ENCODE measurements around the gene NARS2.

The NARS2 gene

GRCh38 chr11:78504181-78504580, 70.5 kb downstream of the NARS2 start:
- TF ChIP-seq, protein P1, sequence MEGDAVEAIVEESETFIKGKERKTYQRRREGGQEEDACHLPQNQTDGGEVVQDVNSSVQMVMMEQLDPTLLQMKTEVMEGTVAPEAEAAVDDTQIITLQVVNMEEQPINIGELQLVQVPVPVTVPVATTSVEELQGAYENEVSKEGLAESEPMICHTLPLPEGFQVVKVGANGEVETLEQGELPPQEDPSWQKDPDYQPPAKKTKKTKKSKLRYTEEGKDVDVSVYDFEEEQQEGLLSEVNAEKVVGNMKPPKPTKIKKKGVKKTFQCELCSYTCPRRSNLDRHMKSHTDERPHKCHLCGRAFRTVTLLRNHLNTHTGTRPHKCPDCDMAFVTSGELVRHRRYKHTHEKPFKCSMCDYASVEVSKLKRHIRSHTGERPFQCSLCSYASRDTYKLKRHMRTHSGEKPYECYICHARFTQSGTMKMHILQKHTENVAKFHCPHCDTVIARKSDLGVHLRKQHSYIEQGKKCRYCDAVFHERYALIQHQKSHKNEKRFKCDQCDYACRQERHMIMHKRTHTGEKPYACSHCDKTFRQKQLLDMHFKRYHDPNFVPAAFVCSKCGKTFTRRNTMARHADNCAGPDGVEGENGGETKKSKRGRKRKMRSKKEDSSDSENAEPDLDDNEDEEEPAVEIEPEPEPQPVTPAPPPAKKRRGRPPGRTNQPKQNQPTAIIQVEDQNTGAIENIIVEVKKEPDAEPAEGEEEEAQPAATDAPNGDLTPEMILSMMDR (IDR thresholded peaks at IDR 0.05; ENCODE audit: low read depth, low read length): no peak
- no peak overlapping the region for H3K4me3 ChIP-seq (ENCODE audit: low read depth, low read length)

- TF ChIP-seq, protein P1 (IDR thresholded peaks at IDR 0.05; ENCODE audit: low read depth, low read length): no peak
- H3K4me3 ChIP-seq (ENCODE audit: low read depth, low read length): no peak overlapping the region
These were observed 74.7 kb downstream of the NARS2 start for GRCh38 chr11:78499971-78500370.

GRCh38 chr11:78497293-78497692, 77.4 kb downstream of the NARS2 start:
- TF ChIP-seq, protein P1 (IDR thresholded peaks at IDR 0.05; ENCODE audit: low read depth, low read length): no peak
- no peak overlapping the region for H3K4me3 ChIP-seq (ENCODE audit: low read depth, low read length)

- TF ChIP-seq, protein P1 (IDR thresholded peaks at IDR 0.05; ENCODE audit: low read depth, low read length): no peak
- H3K4me3 ChIP-seq (ENCODE audit: low read depth, low read length): no peak overlapping the region
These were observed 81.2 kb downstream of the NARS2 start for GRCh38 chr11:78493413-78493975.

- TF ChIP-seq, protein P1 (IDR thresholded peaks at IDR 0.05; ENCODE audit: low read depth, low read length): no peak
These were observed 81.7 kb downstream of the NARS2 start for GRCh38 chr11:78492973-78493372.

GRCh38 chr11:78489184-78489583, 85.5 kb downstream of the NARS2 start:
- TF ChIP-seq, protein P1 (IDR thresholded peaks at IDR 0.05; ENCODE audit: low read depth, low read length): no peak
- no peak overlapping the region for H3K4me3 ChIP-seq (ENCODE audit: low read depth, low read length)

More at GRCh38 chr11:78492973-78493372, 81.7 kb downstream of the NARS2 start:
- H3K4me3 ChIP-seq (ENCODE audit: low read depth, low read length): no peak overlapping the region

DNA sequence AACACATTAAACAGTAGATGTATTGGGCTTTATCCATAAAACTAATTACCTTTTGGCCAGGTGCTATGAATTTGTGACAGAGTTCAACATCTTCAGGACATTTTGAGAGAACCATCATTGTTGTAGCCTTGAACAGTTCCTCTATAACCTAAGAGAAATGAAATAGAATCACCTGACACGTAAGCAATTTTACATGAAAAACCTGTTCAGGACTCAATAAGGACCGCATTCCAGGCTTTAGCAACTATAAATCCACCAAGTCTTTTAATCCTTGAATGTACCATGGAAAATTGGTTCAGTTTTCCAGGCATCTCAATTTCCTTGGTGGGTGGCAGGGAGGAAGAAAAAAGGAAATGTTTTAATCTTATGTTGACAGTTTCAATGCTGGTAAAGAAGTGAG, 96.1 kb downstream of the NARS2 start:
- TF ChIP-seq, protein P1 (IDR thresholded peaks at IDR 0.05; ENCODE audit: low read depth, low read length): no peak
- no peak overlapping the region for H3K4me3 ChIP-seq (ENCODE audit: low read depth, low read length)

Data from WI38 (cell line).